WTC11 (cell line): Measurements from ENCODE around the gene FCRL5. TPM values are rescaled to one million over a fixed set of nuclear protein-coding genes. Genes with fewer than 3 reads are reported as not detected.

Experiments
- ATAC-seq: fragments of 200-7000 bp; cut with Tn5 transposase; 2 replicates; pipeline ENCODE4 v1.10.0; 2021; ENCODE audit warnings: mild to moderate bottlenecking, moderate library complexity
- CTCF ChIA-PET: fragments of 300-600 bp; sonication (Branson Sonifier 250); formaldehyde crosslinking; loops from one replicate; lab custom pipeline; 2021; ENCODE audit warnings: antibody characterized with exemption; lab: Charles Lee
- POLR2A ChIA-PET: fragments of 350-600 bp; sonication (Branson Sonifier 250); formaldehyde crosslinking; loops from one replicate; lab custom pipeline; 2021; ENCODE audit warnings: antibody characterized with exemption; lab: Charles Lee
- DNase-seq: peaks from one replicate; pipeline ENCODE4 v3.0.0; 2021; ENCODE audit warnings: low spot score
- H3K27ac Mint-ChIP-seq: 2 replicates; pipeline ENCODE4 v1.8.0; 2021; ENCODE audit warnings: mixed read lengths
- H3K27me3 Mint-ChIP-seq: 2 replicates; pipeline ENCODE4 v1.8.0; 2021; ENCODE audit warnings: low read depth, mild to moderate bottlenecking, moderate library complexity, mixed read lengths
- H3K36me3 Mint-ChIP-seq: 2 replicates; pipeline ENCODE4 v1.8.0; 2021; ENCODE audit warnings: mixed read lengths
- H3K4me1 Mint-ChIP-seq: 2 replicates; pipeline ENCODE4 v1.8.0; 2022; ENCODE audit warnings: mixed read lengths
- H3K4me3 Mint-ChIP-seq: 2 replicates; pipeline ENCODE4 v1.8.0; 2021; ENCODE audit warnings: mild to moderate bottlenecking, moderate library complexity, mixed read lengths
- H3K9me3 Mint-ChIP-seq: 2 replicates; pipeline ENCODE4 v1.8.0; 2021; ENCODE audit warnings: mixed read lengths
- ATF1 ChIP-seq: sonication (generic); formaldehyde crosslinking; IDR thresholded peaks from 2 replicates; pipeline ENCODE4 v1.8.1; 2023; ENCODE audit warnings: mild to moderate bottlenecking, moderate library complexity, missing genetic modification reagents
- CREB1 ChIP-seq: sonication (generic); formaldehyde crosslinking; IDR thresholded peaks from 2 replicates; pipeline ENCODE4 v1.8.0; 2023; ENCODE audit warnings: mild to moderate bottlenecking, missing genetic modification reagents
- ELF4 ChIP-seq: sonication (generic); formaldehyde crosslinking; IDR thresholded peaks from 2 replicates; pipeline ENCODE4 v1.8.1; 2022; ENCODE audit warnings: low read depth, mild to moderate bottlenecking, moderate library complexity, missing genetic modification reagents
- NR1H2 ChIP-seq: sonication (generic); formaldehyde crosslinking; IDR thresholded peaks from 2 replicates; pipeline ENCODE4 v1.9.0; 2021; ENCODE audit warnings: mild to moderate bottlenecking, moderate library complexity, missing genetic modification reagents
- OVOL2 ChIP-seq: fragments of 250-450 bp; sonication (Bioruptor Pico); IDR thresholded peaks from 2 replicates; pipeline ENCODE4 v1.9.0; 2021; ENCODE audit warnings: mild to moderate bottlenecking, borderline replicate concordance
- RORB ChIP-seq: fragments of 250-450 bp; sonication (Bioruptor Pico); IDR thresholded peaks from 2 replicates; pipeline ENCODE4 v1.9.0; 2021; ENCODE audit warnings: mild to moderate bottlenecking
- SMAD3 ChIP-seq: sonication (generic); formaldehyde crosslinking; IDR thresholded peaks from 2 replicates; pipeline ENCODE4 v1.8.0; 2022; ENCODE audit warnings: missing genetic modification reagents, mild to moderate bottlenecking, borderline replicate concordance
- ZNF281 ChIP-seq: sonication (generic); formaldehyde crosslinking; IDR thresholded peaks from 2 replicates; pipeline ENCODE4 v1.8.0; 2023; ENCODE audit warnings: mild to moderate bottlenecking, missing genetic modification reagents
- ZNF317 ChIP-seq: sonication (generic); formaldehyde crosslinking; IDR thresholded peaks from 2 replicates; pipeline ENCODE4 v1.8.1; 2023; ENCODE audit warnings: low read depth, mild to moderate bottlenecking, moderate library complexity, missing genetic modification reagents, borderline replicate concordance
- total RNA-seq: library from RNA; stranded (reverse); gene quantifications from 3 replicates; pipeline ENCODE4 v1.2.3, GENCODE V29; 2021
- TF ChIP-seq, protein P1 (sequence below): sonication (generic); formaldehyde crosslinking; IDR thresholded peaks from 2 replicates; pipeline ENCODE4 v1.8.0; 2023; ENCODE audit warnings: missing genetic modification reagents, mild to moderate bottlenecking, borderline replicate concordance
- TF ChIP-seq, protein P2 (sequence below): fragments of 250-450 bp; sonication (Bioruptor Pico); conservative IDR thresholded peaks from 2 replicates; pipeline ENCODE4 v1.9.0; 2021; ENCODE audit warnings: mild to moderate bottlenecking
- TF ChIP-seq, protein P3 (sequence below): sonication (generic); formaldehyde crosslinking; IDR thresholded peaks from 2 replicates; pipeline ENCODE4 v1.8.1; 2023; ENCODE audit warnings: mild to moderate bottlenecking, missing genetic modification reagents, moderate library complexity
- TF ChIP-seq, protein P4 (sequence below): sonication (generic); formaldehyde crosslinking; IDR thresholded peaks from 2 replicates; pipeline ENCODE4 v1.8.0; 2022; ENCODE audit warnings: mild to moderate bottlenecking, missing genetic modification reagents
- TF ChIP-seq, protein P5 (sequence below): sonication (generic); formaldehyde crosslinking; IDR thresholded peaks from 2 replicates; pipeline ENCODE4 v1.8.0; 2022; ENCODE audit warnings: mild to moderate bottlenecking, missing genetic modification reagents

FCRL5 gene
- total RNA-seq, 1 experiment from 2014 or later: 0.70 TPM

- CTCF ChIA-PET: interaction anchor here (3.2 kb wide), 1 partner anchor 10 kb away, joined by 8 read pairs; no protein-coding TSS in a partner anchor
Measured at GRCh38 chr1:157515141-157515540, 37.2 kb downstream of the FCRL5 start.

More at GRCh38 chr1:157515141-157515540, 37.2 kb downstream of the FCRL5 start:
- H3K27ac Mint-ChIP-seq: no peak overlapping the region
- no peak overlapping the region for H3K4me3 Mint-ChIP-seq
- POLR2A ChIA-PET: no interaction called here
- H3K9me3 Mint-ChIP-seq: no peaks in the 10 kb centered on the region
- H3K36me3 Mint-ChIP-seq: no peaks in the 10 kb centered on the region
- DNase-seq (no peak), ATAC-seq (no peak)
- TF ChIP-seq, protein P1, sequence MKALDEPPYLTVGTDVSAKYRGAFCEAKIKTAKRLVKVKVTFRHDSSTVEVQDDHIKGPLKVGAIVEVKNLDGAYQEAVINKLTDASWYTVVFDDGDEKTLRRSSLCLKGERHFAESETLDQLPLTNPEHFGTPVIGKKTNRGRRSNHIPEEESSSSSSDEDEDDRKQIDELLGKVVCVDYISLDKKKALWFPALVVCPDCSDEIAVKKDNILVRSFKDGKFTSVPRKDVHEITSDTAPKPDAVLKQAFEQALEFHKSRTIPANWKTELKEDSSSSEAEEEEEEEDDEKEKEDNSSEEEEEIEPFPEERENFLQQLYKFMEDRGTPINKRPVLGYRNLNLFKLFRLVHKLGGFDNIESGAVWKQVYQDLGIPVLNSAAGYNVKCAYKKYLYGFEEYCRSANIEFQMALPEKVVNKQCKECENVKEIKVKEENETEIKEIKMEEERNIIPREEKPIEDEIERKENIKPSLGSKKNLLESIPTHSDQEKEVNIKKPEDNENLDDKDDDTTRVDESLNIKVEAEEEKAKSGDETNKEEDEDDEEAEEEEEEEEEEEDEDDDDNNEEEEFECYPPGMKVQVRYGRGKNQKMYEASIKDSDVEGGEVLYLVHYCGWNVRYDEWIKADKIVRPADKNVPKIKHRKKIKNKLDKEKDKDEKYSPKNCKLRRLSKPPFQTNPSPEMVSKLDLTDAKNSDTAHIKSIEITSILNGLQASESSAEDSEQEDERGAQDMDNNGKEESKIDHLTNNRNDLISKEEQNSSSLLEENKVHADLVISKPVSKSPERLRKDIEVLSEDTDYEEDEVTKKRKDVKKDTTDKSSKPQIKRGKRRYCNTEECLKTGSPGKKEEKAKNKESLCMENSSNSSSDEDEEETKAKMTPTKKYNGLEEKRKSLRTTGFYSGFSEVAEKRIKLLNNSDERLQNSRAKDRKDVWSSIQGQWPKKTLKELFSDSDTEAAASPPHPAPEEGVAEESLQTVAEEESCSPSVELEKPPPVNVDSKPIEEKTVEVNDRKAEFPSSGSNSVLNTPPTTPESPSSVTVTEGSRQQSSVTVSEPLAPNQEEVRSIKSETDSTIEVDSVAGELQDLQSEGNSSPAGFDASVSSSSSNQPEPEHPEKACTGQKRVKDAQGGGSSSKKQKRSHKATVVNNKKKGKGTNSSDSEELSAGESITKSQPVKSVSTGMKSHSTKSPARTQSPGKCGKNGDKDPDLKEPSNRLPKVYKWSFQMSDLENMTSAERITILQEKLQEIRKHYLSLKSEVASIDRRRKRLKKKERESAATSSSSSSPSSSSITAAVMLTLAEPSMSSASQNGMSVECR (CRISPR knock-in tag): no peak
- TF ChIP-seq CREB1 (CRISPR knock-in tag) (no peak), ZNF281 (CRISPR knock-in tag) (no peak), ZNF317 (CRISPR knock-in tag) (no peak), ELF4 (CRISPR knock-in tag) (no peak), SMAD3 (CRISPR knock-in tag) (no peak), NR1H2 (no peak), RORB (CRISPR knock-in tag) (no peak), ATF1 (CRISPR knock-in tag) (no peak), OVOL2 (CRISPR knock-in tag) (no peak)
- TF ChIP-seq, protein P2, sequence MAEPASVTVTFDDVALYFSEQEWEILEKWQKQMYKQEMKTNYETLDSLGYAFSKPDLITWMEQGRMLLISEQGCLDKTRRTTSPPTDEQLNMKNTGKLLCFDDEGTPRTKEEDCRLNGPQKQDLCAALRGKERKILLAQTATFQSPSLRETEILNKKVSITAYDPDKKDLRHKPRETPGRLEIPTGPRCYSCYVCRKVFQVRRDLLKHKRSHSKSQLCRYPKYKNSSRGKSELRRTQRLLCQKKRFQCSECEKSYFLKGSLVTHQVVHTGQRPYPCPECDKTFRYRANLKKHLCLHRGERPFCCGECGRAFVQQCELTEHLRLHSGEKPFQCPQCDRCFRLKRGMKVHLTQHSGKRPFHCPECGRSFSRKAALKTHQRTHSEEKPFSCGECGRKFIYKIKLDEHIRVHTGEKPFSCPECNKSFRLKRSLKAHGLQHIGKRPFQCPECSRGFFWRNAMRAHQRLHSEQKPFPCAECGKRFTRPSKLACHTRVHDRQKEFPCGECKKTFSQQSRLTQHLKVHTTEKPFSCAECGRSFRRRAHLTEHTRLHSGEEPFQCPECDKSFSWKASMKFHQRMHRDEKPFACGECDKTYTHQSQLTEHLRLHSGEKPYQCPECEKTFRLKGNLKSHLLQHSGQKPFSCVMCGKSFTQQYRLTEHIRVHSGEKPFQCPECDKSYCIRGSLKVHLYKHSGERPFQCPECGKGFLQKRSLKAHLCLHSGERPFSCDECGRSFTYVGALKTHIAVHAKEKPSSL: no peak
- TF ChIP-seq, protein P3, sequence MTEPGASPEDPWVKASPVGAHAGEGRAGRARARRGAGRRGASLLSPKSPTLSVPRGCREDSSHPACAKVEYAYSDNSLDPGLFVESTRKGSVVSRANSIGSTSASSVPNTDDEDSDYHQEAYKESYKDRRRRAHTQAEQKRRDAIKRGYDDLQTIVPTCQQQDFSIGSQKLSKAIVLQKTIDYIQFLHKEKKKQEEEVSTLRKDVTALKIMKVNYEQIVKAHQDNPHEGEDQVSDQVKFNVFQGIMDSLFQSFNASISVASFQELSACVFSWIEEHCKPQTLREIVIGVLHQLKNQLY (CRISPR knock-in tag): no peak
- TF ChIP-seq, protein P4, sequence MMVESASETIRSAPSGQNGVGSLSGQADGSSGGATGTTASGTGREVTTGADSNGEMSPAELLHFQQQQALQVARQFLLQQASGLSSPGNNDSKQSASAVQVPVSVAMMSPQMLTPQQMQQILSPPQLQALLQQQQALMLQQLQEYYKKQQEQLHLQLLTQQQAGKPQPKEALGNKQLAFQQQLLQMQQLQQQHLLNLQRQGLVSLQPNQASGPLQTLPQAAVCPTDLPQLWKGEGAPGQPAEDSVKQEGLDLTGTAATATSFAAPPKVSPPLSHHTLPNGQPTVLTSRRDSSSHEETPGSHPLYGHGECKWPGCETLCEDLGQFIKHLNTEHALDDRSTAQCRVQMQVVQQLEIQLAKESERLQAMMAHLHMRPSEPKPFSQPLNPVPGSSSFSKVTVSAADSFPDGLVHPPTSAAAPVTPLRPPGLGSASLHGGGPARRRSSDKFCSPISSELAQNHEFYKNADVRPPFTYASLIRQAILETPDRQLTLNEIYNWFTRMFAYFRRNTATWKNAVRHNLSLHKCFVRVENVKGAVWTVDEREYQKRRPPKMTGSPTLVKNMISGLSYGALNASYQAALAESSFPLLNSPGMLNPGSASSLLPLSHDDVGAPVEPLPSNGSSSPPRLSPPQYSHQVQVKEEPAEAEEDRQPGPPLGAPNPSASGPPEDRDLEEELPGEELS: no peak
- TF ChIP-seq, protein P5, sequence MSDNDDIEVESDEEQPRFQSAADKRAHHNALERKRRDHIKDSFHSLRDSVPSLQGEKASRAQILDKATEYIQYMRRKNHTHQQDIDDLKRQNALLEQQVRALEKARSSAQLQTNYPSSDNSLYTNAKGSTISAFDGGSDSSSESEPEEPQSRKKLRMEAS: no peak
- no peaks in the 10 kb centered on the region; the same call in 1 of the 2 replicates for H3K27me3 Mint-ChIP-seq
- peaks cover 9% of the 10 kb centered on the region for H3K4me1 Mint-ChIP-seq
